H9 (cell line): ENCODE measurements around the gene POU4F3. TPM values are rescaled to one million over a fixed set of nuclear protein-coding genes. Genes with fewer than 3 reads are reported as not detected.

Source experiments
- DNase-seq: peaks from one replicate; pipeline ENCODE4 v3.0.0-alpha.2; 2017
- H2AFZ ChIP-seq: one replicate; pipeline ENCODE4 v1.6.1; 2013; ENCODE audit warnings: mild to moderate bottlenecking, low read length, control low read depth, moderate library complexity
- H2AK5ac ChIP-seq: 2 replicates; pipeline ENCODE4 v1.6.1; 2013; ENCODE audit warnings: low read length, control low read depth, mixed read lengths; ENCODE audit not compliant: insufficient read length
- H2BK120ac ChIP-seq: one replicate; pipeline ENCODE4 v1.6.1; 2013; ENCODE audit warnings: low read depth, mild to moderate bottlenecking, low read length, control low read depth, inconsistent platforms; ENCODE audit not compliant: poor library complexity, severe bottlenecking
- H2BK12ac ChIP-seq: 2 replicates; pipeline ENCODE4 v1.6.1; 2013; ENCODE audit warnings: low read length, control low read depth, mixed read lengths, low read depth; ENCODE audit not compliant: insufficient read length
- H2BK15ac ChIP-seq: 2 replicates; pipeline ENCODE4 v1.6.1; 2013; ENCODE audit warnings: low read depth, low read length, control low read depth
- H2BK20ac ChIP-seq: one replicate; pipeline ENCODE4 v1.6.1; 2013; ENCODE audit warnings: low read depth, mild to moderate bottlenecking, low read length, control low read depth, inconsistent platforms; ENCODE audit not compliant: poor library complexity, severe bottlenecking
- H2BK5ac ChIP-seq: 2 replicates; pipeline ENCODE4 v1.6.1; 2013; ENCODE audit warnings: low read length, control low read depth, mixed read lengths; ENCODE audit not compliant: insufficient read length
- H3K14ac ChIP-seq: 2 replicates; pipeline ENCODE4 v1.6.1; 2013; ENCODE audit warnings: low read length, control low read depth; ENCODE audit not compliant: insufficient read depth
- H3K18ac ChIP-seq: 2 replicates; pipeline ENCODE4 v1.6.1; 2013; ENCODE audit warnings: low read depth, mild to moderate bottlenecking, mixed read lengths, low read length, control low read depth; ENCODE audit not compliant: insufficient read length
- H3K23ac ChIP-seq: 2 replicates; pipeline ENCODE4 v1.6.1; 2013; ENCODE audit warnings: low read length, control low read depth, mixed read lengths, low read depth; ENCODE audit not compliant: insufficient read length
- H3K23me2 ChIP-seq: 2 replicates; pipeline ENCODE4 v1.6.1; 2013; ENCODE audit warnings: low read depth, mild to moderate bottlenecking, mixed read lengths, low read length, control low read depth; ENCODE audit not compliant: insufficient read length, poor library complexity, severe bottlenecking
- H3K27ac ChIP-seq: 2 replicates; pipeline ENCODE4 v1.5.1; 2013; ENCODE audit warnings: low read length, control low read depth, mixed read lengths, low read depth; ENCODE audit not compliant: insufficient read length
- H3K27me3 ChIP-seq: 2 replicates; pipeline ENCODE4 v1.6.1; 2013; ENCODE audit warnings: low read length, control low read depth, inconsistent platforms; ENCODE audit not compliant: insufficient read depth
- H3K4ac ChIP-seq: 2 replicates; pipeline ENCODE4 v1.6.1; 2013; ENCODE audit warnings: low read depth, mild to moderate bottlenecking, control low read depth, inconsistent platforms, low read length, moderate library complexity
- H3K4me1 ChIP-seq: 2 replicates; pipeline ENCODE4 v1.6.1; 2013; ENCODE audit warnings: low read length, control low read depth, inconsistent platforms; ENCODE audit not compliant: insufficient read depth
- H3K4me2 ChIP-seq: 2 replicates; pipeline ENCODE4 v1.6.1; 2013; ENCODE audit warnings: low read length, control low read depth, mixed read lengths; ENCODE audit not compliant: insufficient read length, insufficient read depth
- H3K56ac ChIP-seq: 2 replicates; pipeline ENCODE4 v1.6.1; 2013; ENCODE audit warnings: low read depth, mild to moderate bottlenecking, mixed read lengths, low read length, control low read depth; ENCODE audit not compliant: insufficient read length
- H3K79me1 ChIP-seq: 2 replicates; pipeline ENCODE4 v1.6.1; 2013; ENCODE audit warnings: low read depth, mild to moderate bottlenecking, moderate library complexity, low read length, control low read depth, inconsistent platforms; ENCODE audit not compliant: insufficient read depth, poor library complexity, severe bottlenecking
- H3K79me2 ChIP-seq: 2 replicates; pipeline ENCODE4 v1.6.1; 2013; ENCODE audit warnings: low read length, control low read depth, inconsistent platforms; ENCODE audit not compliant: insufficient read depth
- H3K9ac ChIP-seq: 2 replicates; pipeline ENCODE4 v1.6.1; 2013; ENCODE audit warnings: low read length, control low read depth, mixed read lengths; ENCODE audit not compliant: insufficient read length; ENCODE audit errors: extremely low read depth
- H3K9me3 ChIP-seq: one replicate; pipeline ENCODE4 v1.6.1; 2013; ENCODE audit warnings: low read depth, low read length, inconsistent platforms; ENCODE audit not compliant: control insufficient read depth
- H3T11ph ChIP-seq: one replicate; pipeline ENCODE4 v1.6.1; 2013; ENCODE audit warnings: mild to moderate bottlenecking, low read length, control low read depth, inconsistent platforms
- H4K20me1 ChIP-seq: one replicate; pipeline ENCODE4 v1.6.1; 2013; ENCODE audit not compliant: control insufficient read depth, insufficient read length, insufficient read depth
- H4K5ac ChIP-seq: 2 replicates; pipeline ENCODE4 v1.6.1; 2013; ENCODE audit warnings: low read depth, mild to moderate bottlenecking, mixed read lengths, low read length, control low read depth; ENCODE audit not compliant: insufficient read length
- H4K8ac ChIP-seq: replicated peaks from 2 replicates; pipeline ENCODE4 v1.6.1; 2013; ENCODE audit warnings: low read length, control low read depth, mixed read lengths, low read depth; ENCODE audit not compliant: insufficient read length
- H4K91ac ChIP-seq: 2 replicates; pipeline ENCODE4 v1.6.1; 2013; ENCODE audit warnings: low read depth, mild to moderate bottlenecking, moderate library complexity, mixed read lengths, low read length, control low read depth; ENCODE audit not compliant: insufficient read length
- H3K27ac Mint-ChIP-seq, 3 experiments: 2 replicates in 2 of 3; 3 replicates in 1 of 3; pipeline ENCODE4 v1.8.0; 2020 to 2021; ENCODE audit warnings: mixed read lengths in 3 of 3, mild to moderate bottlenecking in 1 of 3, moderate library complexity in 1 of 3
- H3K27me3 Mint-ChIP-seq: 2 replicates; pipeline ENCODE4 v1.8.0; 2021; ENCODE audit warnings: low read depth, mild to moderate bottlenecking, moderate library complexity, mixed read lengths
- H3K36me3 Mint-ChIP-seq, 3 experiments: 2 replicates in 2 of 3; 3 replicates in 1 of 3; pipeline ENCODE4 v1.8.0; 2020 to 2021; ENCODE audit warnings: low read depth in 3 of 3, mixed read lengths in 3 of 3; ENCODE audit not compliant: insufficient read depth in 1 of 3
- H3K4me1 Mint-ChIP-seq, 2 experiments: 2 replicates each; pipeline ENCODE4 v1.8.0; 2020; ENCODE audit warnings: mixed read lengths in 2 of 2
- H3K4me3 Mint-ChIP-seq, 2 experiments: 2 replicates in 1 of 2; 3 replicates in 1 of 2; pipeline ENCODE4 v1.8.0; 2020 to 2021; ENCODE audit warnings: mild to moderate bottlenecking in 2 of 2, mixed read lengths in 2 of 2, moderate library complexity in 1 of 2
- H3K9me3 Mint-ChIP-seq, 2 experiments: 2 replicates in 1 of 2; 3 replicates in 1 of 2; pipeline ENCODE4 v1.8.0; 2020; ENCODE audit warnings: mild to moderate bottlenecking in 2 of 2, mixed read lengths in 2 of 2, moderate library complexity in 1 of 2
- WGBS: extraction: QIAGEN DNeasy Blood & Tissue Kit; methylation state at CpG from one replicate; pipeline ENCODE4 v1.1.7; 2013; ENCODE audit warnings: missing lambda C conversion rate, low lambda C conversion rate, mixed read lengths; ENCODE audit not compliant: insufficient read length; ENCODE audit errors: extremely low coverage; 5-methylcytosine and 5-hydroxymethylcytosine counted together
- total RNA-seq: library from RNA; stranded (reverse); gene quantifications from 2 replicates; pipeline ENCODE4 v1.2.1, GENCODE V29; 2021
- TF ChIP-seq, protein P1 (sequence below): fragments of 200-600 bp; sonication (generic); conservative IDR thresholded peaks from 3 replicates; pipeline ENCODE4 v1.8.0; 2021; ENCODE audit warnings: antibody characterized with exemption, mild to moderate bottlenecking

The POU4F3 gene
- total RNA-seq, 1 experiment from 2014 or later, result not detected

DNA sequence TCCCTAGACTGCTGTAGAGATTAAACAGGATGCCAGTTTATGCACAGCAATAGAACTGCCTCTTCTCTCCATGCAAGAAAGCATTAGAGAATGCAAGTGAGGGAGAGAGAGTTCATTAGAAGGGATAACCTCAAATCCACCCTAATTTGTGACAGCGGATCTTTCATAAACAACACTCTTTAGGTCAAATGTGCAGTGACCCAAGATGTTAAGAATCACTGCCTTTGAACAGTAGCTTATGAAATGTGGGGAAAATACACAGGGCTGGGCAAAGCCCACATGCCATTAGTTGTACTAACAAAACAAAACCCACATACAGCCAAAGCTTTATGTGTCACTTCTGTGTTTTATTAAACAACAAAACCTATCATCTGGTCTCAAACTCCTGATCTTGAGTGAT, 36.2 kb upstream of the POU4F3 start:
- Histone ChIP-seq H3K14ac (no peak overlapping the region), H3K56ac (no peak overlapping the region), H2BK20ac (no peak overlapping the region), H3K9ac (no peak overlapping the region), H4K8ac (no peak overlapping the region), H4K91ac (no peak overlapping the region), H3T11ph (no peak overlapping the region), H3K9me3 (no peaks in the 10 kb centered on the region), H2BK5ac (no peak overlapping the region), H3K4ac (no peak overlapping the region), H3K4me2 (no peak overlapping the region), H2BK120ac (no peak overlapping the region), H2BK15ac (no peak overlapping the region), H3K79me1 (no peaks in the 10 kb centered on the region), H3K27ac (no peak overlapping the region), H3K4me1 (no peaks in the 10 kb centered on the region), H2AK5ac (no peak overlapping the region), H2BK12ac (no peak overlapping the region), H3K79me2 (0 out of 2 replicates have a peak, but pooled peaks cover 2% of the 10 kb centered on the region), H4K20me1 (no peaks in the 10 kb centered on the region), H3K23me2 (no peaks in the 10 kb centered on the region), H3K27me3 (no peaks in the 10 kb centered on the region), H4K5ac (no peak overlapping the region), H3K23ac (no peak overlapping the region), H2AFZ (no peak overlapping the region), H3K18ac (no peak overlapping the region)
- H3K4me3 Mint-ChIP-seq, result no peak overlapping the region
- WGBS, result no CpG with 5 or more reads among the region's 1 CpG
- no peak overlapping the region for H3K27ac Mint-ChIP-seq
- H3K9me3 Mint-ChIP-seq, result no peaks in the 10 kb centered on the region
- TF ChIP-seq, protein P1, sequence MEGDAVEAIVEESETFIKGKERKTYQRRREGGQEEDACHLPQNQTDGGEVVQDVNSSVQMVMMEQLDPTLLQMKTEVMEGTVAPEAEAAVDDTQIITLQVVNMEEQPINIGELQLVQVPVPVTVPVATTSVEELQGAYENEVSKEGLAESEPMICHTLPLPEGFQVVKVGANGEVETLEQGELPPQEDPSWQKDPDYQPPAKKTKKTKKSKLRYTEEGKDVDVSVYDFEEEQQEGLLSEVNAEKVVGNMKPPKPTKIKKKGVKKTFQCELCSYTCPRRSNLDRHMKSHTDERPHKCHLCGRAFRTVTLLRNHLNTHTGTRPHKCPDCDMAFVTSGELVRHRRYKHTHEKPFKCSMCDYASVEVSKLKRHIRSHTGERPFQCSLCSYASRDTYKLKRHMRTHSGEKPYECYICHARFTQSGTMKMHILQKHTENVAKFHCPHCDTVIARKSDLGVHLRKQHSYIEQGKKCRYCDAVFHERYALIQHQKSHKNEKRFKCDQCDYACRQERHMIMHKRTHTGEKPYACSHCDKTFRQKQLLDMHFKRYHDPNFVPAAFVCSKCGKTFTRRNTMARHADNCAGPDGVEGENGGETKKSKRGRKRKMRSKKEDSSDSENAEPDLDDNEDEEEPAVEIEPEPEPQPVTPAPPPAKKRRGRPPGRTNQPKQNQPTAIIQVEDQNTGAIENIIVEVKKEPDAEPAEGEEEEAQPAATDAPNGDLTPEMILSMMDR, result no peak
- peaks cover 0 to 6% of the 10 kb centered on the region in 2 experiments; a peak in 3 of 4 replicates for H3K4me1 Mint-ChIP-seq
- H3K36me3 Mint-ChIP-seq, result no peaks in the 10 kb centered on the region
- DNase-seq, result no peak
- peaks cover 6% of the 10 kb centered on the region for H3K27me3 Mint-ChIP-seq
